GM18505 (cell line): ENCODE data around the gene GOLGA6C.
"Not testable (repeated sequence)": the region's sequence is repeated elsewhere in the genome, so short reads cannot be mapped to it uniquely, and the experiment has no call there.

Source experiments
- ATAC-seq: cut with Tn5 transposase; IDR thresholded peaks from one replicate; pipeline ENCODE4 v1.9.1; 2021; ENCODE audit not compliant: unreplicated experiment
- POLR2A ChIP-seq: IDR thresholded peaks from 4 replicates; pipeline ENCODE4 v1.6.1; 2011; ENCODE audit warnings: borderline replicate concordance; ENCODE audit not compliant: insufficient read depth, insufficient read length; ENCODE audit errors: extremely low read depth

Gene GOLGA6C, protein sequence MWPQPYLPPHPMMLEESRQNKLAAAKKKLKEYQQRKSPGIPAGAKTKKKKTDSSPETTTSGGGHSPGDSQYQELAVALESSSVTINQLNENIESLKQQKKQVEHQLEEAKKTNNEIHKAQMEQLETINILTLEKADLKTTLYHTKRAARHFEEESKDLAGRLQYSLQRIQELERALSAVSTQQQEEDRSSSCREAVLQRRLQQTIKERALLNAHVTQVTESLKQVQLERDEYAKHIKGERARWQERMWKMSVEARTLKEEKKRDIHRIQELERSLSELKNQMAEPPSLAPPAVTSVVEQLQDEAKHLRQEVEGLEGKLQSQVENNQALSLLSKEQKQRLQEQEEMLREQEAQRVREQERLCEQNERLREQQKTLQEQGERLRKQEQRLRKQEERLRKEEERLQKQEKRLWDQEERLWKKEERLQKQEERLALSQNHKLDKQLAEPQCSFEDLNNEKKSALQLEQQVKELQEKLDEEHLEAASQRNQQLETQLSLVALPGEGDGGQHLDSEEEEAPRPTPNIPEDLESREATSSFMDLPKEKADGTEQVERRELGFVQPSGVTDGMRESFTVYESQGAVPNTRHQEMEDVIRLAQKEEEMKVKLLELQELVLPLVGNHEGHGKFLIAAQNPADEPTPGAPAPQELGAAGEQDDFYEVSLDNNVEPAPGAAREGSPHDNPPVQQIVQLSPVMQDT

DNA sequence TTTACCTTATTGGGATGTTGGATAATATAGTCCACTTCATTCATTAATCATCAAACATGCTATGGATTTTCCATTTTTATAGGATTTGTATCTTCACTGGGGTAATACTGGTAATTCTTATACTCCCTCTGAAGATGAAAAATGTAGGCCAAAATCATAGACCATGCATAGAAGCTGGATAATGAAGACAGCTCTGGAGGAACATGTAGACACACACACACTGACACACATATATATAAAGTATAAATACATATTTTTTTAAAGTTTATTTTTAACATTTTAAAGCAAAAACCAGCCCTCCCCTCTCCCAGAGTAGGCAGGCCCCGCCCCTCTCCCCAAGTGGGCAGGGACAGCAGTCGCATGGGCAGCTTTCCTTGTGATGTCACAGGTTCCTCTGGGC, at the start of gene GOLGA6C:
GOLGA6C (plus strand) TSS at position 301 of the 400 bp plus-strand sequence. CDS start 265 bp downstream, outside the sequence.
- ATAC-seq, result not testable (repeated sequence)

DNA sequence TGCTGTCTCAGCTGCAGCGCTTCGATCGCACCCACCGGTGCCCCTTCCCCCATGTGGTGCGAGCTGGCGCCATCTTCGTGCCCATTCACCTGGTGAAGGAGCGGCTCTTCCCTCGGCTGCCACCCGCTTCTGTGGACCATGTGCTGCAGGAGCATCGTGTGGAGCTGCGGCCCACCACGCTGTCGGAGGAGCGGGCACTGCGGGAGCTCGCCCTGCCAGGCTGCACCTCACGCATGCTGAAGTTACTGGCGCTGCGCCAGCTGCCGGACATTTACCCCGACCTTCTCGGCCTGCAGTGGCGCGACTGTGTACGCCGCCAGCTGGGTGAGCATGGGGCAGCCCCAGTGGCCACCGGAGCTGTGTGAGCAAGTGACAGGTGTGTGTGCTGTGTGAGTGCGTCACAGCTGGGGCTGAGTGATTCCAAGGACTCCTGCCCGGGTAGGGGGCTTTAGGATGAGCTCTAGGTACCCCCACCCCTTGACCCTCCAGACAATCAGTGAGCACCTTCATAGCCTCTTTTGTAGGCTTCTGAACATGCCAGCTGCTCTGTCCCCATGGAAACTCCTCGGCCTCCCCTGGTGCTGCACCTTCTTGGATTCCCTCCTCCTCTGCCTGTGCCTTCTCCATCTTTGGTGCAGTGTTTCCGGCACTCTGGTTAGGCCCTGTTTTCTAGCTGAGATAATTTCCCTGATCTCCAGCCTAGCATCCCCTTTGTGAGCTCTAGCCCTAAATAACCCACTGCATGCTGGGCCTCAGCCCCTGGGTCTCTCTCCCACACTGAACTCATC, 49.4 kb upstream of the GOLGA6C start:
- ATAC-seq, result no peak

DNA sequence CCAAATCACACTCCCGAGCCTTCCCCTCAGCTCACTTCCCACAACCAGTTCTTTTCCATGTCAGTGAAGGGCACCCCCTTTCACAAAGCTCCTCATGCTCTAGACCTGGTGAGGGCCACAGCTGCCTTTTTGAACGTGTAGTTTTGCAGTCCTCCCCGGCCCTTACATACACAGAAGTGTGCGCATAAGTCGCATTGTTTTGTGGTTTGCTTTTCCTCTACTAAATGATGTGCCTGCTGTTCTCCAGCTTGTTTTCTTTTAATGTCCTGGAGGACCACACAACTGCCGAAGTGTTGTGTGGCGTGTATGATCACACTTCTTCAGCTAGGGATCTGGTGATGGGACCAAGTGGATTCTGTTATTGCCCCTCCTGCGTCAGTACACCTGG, 48.9 kb upstream of the GOLGA6C start:
- ATAC-seq, result no peak

More for the DNA sequence above, 49.4 kb upstream of the GOLGA6C start:
- TF ChIP-seq POLR2A, result no peak

DNA sequence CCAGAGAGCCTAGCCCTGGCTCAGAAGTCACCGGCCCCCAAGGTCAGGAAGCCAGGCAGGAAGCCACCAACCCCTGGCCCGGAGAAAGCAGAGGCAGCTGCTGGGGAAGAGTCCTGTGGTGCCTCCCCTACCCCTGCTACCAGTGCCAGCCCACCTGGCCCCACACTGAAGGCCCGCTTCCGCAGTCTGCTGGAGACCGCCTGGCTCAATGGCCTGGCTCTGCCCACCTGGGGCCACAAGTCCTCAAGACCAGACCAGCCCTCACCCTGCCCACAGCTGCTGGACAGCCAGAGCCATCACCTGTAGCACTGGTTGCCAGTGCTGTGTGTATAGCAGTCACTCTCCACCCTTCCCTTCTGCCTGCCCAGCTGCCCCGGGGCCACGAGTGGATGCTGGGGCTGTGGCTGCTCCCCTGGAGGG, 47.3 kb upstream of the GOLGA6C start:
- peak; percentile 29 for TF ChIP-seq POLR2A
- no peak for ATAC-seq

More for the DNA sequence above, 48.9 kb upstream of the GOLGA6C start:
- TF ChIP-seq POLR2A, result no peak

DNA sequence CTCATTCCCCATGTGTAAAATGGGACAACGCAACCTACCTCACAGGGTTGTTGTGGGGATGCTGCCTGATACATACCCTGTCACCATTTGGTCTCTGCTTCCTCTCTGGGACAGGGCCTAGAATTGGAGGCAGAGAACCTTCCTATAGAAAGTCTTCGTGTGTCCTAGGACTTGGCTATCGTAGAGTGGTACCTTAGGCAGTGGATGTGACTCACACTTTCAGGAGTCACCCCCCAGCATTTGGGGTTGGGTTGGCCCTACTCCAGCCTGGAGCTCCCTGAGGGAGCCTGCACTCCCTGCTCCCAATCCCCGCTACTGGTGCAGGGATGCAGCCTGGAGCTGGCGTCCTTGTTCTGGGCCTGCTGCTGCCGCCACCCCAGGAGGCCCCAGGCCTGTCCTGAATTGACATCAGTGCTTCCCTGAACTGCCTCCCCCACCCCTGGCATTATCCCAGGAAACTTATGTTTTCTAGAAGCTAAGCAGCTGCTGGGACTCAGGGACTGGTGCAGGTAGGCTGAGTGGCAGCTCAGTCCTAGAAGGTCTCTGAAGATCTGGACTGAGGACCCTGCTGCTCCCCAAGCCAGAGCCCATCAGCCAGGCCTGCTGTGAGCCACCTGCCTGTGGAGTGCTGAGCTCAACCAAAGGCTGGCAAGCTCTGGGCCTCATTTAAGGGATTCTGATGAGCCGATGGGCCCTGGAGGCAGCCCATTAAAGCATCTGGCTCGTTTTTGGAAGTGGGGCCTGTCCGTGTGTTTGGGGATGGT, 46.5 kb upstream of the GOLGA6C start:
- TF ChIP-seq POLR2A, result peak; percentile 44
- no peak for ATAC-seq

DNA sequence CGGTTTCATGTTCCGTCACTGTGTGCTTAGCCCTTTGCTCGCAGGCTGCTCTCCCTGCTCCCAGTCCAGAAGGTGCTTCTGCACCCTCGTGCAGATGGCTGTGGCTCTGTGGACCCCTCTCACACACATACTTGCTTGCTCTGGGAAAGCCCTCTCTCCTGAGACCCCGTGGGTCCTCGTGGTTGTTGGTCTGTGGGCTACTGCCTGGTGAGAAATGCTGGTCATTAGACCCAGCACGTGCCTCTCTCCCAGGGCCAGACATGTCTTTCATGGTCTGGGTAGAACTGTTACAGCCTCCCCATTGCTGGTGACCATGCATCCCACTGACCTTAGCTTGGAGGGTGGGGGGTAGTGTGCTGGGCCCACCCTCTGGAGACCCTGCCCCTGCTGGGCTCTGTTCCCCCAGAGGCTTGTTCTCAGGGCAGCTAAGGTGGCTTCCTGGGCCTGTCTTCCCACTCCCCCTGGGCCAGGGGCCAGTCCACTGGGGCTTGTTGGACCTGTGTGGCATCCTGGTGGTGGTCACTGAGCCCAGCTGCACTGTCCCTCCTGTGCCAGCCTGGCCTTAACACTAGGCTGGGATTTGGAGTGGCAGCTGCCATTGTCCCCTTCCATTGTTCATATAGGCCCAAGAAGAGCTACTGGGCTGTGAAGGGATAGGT, 45.8 kb upstream of the GOLGA6C start:
- no peak for TF ChIP-seq POLR2A
- no peak for ATAC-seq

DNA sequence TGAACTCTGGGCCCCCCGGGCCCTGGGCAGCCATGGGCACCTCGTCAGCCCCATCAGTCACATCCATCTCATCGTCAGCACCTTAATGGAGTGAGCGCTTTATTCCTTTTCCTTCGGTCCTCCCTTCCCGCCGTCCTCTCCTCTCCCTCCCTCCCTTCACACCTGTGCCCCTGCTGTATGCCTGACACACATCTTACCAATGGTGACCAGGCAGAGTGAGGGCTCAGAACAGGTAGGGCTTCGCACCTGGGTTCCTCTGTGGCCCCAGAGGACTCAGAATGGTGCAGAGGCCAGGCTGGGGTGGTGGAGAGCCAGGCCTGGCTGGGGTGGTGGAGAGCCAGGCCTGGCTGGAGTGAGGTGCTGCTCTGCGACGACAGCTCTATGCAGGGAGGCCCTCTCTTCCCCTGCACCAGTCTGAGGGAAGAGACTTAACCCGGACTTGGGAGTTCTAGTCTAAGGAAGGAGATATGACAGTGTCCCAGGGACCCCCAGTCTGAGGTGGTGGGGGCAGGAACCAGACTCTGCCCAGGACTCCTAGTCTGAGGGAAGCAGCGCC, 44.8 kb upstream of the GOLGA6C start:
- TF ChIP-seq POLR2A, result no peak
- ATAC-seq, result no peak

DNA sequence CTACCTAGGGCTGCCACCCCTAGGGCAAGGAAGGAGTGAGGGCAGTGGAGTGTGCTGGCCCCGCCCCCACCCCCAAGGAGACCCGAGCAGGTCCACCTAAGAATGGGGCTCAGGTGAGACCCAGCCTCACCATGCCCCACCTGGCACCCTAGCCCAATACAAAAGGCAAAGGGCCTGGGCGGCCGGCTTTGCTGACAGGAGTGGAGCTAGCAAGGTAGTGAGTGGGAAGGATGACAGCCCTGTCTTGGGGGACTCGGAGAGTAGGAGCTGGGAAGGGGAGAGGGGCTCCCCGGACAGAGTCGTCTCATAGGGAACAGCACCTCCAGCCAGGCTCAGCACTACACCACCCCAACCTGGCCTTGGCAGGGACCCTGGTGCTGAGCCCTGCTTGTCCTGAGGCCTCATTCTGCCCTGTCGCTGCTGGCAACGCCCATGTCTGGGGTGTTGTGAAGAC, 44.3 kb upstream of the GOLGA6C start:
- peak; percentile 65 for TF ChIP-seq POLR2A
- no peak for ATAC-seq

DNA sequence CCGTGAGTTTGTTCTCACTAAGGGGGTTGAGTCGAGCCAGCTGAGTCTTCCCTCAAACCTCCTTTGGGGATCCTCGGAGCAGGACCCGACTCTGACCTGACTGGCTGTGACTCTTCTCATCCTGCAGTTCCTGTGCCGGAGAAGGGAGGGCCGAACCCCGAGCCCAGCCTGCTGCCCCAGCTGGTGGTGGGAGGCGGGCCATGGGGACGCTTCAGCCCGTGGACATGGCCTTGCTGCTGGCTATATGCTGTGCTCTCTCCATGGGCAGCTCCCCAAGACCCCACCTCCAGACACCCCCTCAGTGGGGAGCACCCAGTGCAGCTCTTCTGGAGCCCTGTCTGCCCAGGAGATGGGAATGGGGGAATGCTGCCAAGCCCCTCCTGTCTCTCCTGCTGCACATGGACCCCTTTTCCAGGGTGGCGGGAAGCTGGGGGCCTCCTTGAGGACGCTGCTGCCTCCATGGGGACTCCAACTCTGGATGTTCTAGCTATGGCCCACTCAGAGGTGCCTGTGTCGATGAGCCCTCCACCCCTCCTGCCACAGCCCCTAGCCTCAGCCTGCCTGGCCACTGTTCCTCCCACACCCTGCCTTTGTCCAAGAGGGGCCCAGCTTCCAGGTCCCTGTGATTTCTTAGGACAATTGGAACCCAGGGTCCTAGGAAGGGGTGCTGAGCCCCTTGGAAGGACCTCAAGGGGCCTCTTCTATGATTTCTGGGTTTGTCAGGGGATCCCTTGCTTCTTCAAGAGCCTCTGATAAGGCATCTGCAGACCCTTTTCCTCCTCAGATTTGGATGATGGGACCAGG, 43.6 kb upstream of the GOLGA6C start:
- no peak for ATAC-seq
- peak; percentile 25 for TF ChIP-seq POLR2A

DNA sequence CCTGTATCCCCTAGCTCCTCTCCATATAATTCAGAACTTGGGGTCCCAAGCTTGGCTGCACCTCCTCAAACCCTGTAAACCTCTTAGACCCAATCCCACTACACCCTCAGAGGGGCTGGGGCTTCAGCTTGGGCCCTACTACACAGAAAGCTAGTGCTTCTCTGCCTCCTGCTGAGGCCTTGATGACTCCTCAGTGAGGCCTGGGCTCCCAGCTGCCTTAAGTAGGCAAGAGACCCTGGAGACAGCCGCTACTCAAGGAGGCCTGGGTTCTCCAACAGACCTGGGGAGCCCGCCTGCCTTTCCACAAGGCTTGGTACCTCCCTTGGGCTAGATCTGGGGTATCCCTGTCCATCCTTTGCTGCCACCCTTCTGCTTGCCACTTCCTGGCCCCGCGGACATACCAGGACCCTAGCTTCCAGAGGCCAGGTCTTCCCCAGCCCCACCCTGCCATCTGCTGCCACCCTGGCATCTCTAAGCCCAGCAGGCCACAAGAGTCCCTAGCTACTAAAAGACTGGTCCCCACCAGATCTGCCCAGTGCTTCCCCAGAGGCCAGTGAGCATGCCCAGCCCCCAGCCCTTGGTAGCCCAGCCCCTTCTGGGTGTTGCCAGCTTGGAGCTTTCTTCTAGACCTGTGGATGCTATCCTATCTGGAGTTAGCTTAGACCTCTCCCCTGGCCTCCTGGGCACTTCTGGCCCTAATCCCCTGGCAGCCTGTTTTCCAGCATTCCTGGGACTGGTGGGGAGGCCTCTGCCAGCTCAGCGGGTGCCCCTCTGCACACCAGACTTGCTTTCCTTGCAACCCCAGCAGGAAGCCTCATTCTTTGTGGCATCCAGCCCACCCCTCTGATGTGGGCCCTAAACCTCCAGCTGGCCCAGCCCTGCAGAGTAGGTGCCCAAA, 42.8 kb upstream of the GOLGA6C start:
- ATAC-seq, result no peak
- peak; percentile 56 for TF ChIP-seq POLR2A
